Measurements from ENCODE around the gene FRMD4B.
"Not testable (repeated sequence)": the region's sequence is repeated elsewhere in the genome, so short reads cannot be mapped to it uniquely, and the experiment has no call there.

The FRMD4B gene

DNA sequence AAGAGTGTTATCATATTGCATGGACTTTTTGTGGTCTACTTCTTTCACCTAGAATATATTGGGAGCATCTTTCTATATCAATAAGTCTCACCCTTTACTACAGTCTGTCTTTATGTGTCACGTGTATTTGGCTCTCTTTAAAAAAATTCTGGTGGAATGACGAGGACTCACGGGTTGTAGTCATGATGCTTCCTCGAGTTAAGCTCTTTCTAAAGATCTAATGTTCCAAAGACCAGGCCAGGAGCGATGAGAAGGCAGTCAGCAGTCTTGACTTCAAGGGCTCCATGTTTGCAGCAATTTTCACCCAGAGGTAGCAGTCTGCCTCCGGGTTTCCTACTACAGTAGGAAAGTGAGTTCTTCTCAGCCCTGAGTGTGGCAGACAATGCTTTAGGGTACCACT lies 88.9 kb downstream of the FRMD4B start:
- no peaks in the 10 kb centered on the region for H3K27me3 Mint-ChIP-seq
- intact Hi-C loops (cut with micrococcal nuclease): no loop called here
- H3K4me3 Mint-ChIP-seq: no peak overlapping the region
- H3K27ac Mint-ChIP-seq: no peak overlapping the region
- peaks cover 98% of the 10 kb centered on the region for H3K36me3 Mint-ChIP-seq (ENCODE audit: low read depth)
- no peaks in the 10 kb centered on the region for H3K9me3 Mint-ChIP-seq
- peaks cover 11% of the 10 kb centered on the region for H3K4me1 Mint-ChIP-seq (ENCODE audit: low read depth)

DNA sequence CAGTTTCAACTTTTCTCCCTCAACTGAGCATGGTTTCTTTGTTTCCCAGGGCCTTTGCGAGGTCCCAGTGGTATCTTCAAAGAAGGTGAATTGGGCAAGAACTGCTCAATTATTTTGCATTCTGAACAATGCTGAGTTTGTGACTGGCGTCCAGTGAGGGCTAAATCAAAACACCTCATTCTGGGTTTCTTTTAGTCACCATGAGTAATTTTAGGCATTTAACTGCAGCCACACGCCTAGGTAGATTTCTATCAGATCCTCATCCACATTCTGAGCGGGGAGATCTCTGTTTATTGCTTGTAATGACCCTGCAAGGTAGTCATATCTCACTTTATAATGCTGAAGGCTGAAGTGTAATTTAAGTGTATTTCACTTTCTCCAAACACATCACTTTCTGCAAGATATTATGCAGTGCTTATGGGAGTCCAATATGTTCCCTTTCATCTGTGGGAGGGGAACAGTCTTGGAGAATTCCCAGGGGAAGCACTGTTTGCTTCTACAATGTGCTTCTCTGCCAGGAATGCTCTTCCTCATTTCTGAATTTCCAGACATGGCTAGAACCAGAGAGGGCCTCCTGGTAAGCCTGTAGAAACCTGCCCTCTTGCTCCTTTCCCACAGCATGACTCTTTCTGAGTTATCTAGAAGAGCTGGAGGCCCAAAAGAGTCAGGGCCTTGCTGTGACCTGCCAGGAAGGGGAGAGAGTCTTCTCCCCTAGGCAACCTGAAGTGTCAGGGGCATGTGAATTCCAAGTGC lies 91.7 kb downstream of the FRMD4B start:
- intact Hi-C loops (cut with micrococcal nuclease): no loop called here
- peaks cover 99% of the 10 kb centered on the region for H3K36me3 Mint-ChIP-seq (ENCODE audit: low read depth)
- H3K27me3 Mint-ChIP-seq: no peaks in the 10 kb centered on the region
- no peaks in the 10 kb centered on the region for H3K9me3 Mint-ChIP-seq
- no peak overlapping the region for H3K4me3 Mint-ChIP-seq
- no peak overlapping the region for H3K27ac Mint-ChIP-seq
- peaks cover 11% of the 10 kb centered on the region for H3K4me1 Mint-ChIP-seq (ENCODE audit: low read depth)

DNA sequence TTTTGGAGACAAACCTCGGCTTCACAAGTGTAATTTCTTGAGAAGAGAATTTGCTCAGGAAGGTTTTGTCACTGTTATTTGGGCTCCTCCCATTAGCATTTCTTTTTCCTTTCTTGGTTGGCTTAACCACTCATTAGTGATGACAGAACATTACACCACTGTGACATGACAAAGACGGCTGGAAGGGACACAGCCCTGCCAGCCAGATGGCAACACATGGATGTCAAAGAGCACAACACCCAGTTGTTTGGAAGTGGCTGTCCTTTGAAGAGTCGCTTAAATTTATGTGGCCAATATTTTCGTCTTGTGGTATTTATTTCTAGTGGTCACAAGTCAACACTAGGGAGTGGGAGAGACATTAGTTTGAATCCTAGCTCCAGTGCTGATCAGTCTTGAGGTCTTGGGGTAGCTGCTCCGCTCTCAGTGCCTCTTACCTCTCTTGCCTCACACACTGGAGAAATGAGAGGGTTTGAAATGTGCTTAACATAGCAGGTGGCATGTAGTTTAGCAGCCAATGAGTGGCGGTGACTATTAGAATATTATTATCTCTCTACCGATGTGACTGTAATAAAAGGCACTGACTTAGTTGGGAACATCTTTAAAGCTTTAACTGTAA lies 92.8 kb downstream of the FRMD4B start:
- Mint-ChIP-seq H3K36me3 (ENCODE audit: low read depth) (peaks cover 99% of the 10 kb centered on the region), H3K27ac (no peak overlapping the region), H3K4me3 (no peak overlapping the region), H3K4me1 (ENCODE audit: low read depth) (peaks cover 5% of the 10 kb centered on the region), H3K9me3 (no peaks in the 10 kb centered on the region), H3K27me3 (no peaks in the 10 kb centered on the region)
- intact Hi-C loops (cut with micrococcal nuclease): no loop called here

DNA sequence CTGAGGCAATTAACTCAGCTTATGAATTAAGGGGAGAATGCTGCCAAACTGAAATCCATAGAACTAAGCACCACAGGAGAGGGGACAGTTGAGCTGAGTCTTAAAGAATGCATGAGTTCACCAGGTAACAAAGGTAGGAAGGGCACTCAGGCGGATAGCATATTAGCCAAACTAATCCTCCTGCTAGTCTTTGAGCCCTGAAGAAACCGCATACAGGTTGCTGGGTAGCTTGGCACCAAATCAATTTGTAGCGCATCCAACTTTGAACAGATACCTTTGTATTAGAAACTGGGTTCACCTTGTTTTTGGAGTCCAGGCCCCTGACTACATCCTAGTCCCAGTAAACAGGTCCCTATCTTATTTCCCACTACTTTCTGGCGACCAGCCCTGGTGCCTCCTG lies 93.7 kb downstream of the FRMD4B start:
- Mint-ChIP-seq H3K4me3 (no peak overlapping the region), H3K27ac (no peak overlapping the region), H3K4me1 (ENCODE audit: low read depth) (peaks cover 5% of the 10 kb centered on the region), H3K9me3 (no peaks in the 10 kb centered on the region), H3K27me3 (no peaks in the 10 kb centered on the region), H3K36me3 (ENCODE audit: low read depth) (peaks cover 99% of the 10 kb centered on the region)
- intact Hi-C loops (cut with micrococcal nuclease): no loop called here

DNA sequence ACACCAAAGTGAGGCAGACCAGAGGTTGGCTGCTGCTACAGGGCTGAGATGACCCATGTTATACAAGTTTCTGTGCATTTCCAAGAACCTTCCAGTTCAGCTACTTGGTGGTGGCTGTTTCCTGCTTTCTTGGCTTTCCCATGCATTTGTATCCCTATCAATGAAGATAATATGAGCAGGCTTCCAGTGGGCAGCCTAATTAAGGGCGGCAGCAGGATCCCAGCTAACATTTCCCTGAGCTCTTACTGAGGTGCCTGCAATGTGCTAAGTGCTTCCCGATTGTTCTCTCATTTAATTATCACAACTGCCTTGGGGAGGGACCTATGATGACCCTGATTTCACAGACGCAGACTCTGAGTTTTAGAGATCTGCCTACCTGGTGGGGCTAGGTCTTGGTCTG lies 95.5 kb downstream of the FRMD4B start:
- no peaks in the 10 kb centered on the region for H3K27me3 Mint-ChIP-seq
- H3K4me3 Mint-ChIP-seq: no peak overlapping the region
- peaks cover 5% of the 10 kb centered on the region for H3K4me1 Mint-ChIP-seq (ENCODE audit: low read depth)
- H3K27ac Mint-ChIP-seq: no peak overlapping the region
- peaks cover 99% of the 10 kb centered on the region for H3K36me3 Mint-ChIP-seq (ENCODE audit: low read depth)
- intact Hi-C loops (cut with micrococcal nuclease): no loop called here
- no peaks in the 10 kb centered on the region for H3K9me3 Mint-ChIP-seq

DNA sequence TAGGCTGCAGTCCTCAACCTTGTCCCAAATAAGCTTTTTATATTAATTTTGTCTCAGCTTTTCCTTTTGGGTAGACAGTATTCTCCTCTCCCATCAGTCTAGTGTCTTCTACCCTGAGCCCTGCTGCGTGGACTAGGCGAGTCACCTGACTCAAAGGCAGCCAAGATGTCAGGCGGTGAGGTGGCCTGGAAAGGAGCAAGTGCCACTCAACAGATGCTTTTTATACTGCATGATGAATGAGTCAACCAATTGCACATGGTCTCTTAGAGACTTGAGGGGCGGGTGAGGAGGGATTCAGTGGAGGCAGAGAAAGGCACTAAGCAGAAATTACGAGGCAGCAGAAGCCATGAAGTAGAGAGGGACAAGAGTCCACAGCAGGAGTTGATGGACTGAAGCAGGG lies 95.9 kb downstream of the FRMD4B start:
- Mint-ChIP-seq H3K4me3 (no peak overlapping the region), H3K36me3 (ENCODE audit: low read depth) (peaks cover 99% of the 10 kb centered on the region), H3K9me3 (no peaks in the 10 kb centered on the region), H3K4me1 (ENCODE audit: low read depth) (peaks cover 5% of the 10 kb centered on the region), H3K27me3 (no peaks in the 10 kb centered on the region), H3K27ac (no peak overlapping the region)
- intact Hi-C loops (cut with micrococcal nuclease): no loop called here

DNA sequence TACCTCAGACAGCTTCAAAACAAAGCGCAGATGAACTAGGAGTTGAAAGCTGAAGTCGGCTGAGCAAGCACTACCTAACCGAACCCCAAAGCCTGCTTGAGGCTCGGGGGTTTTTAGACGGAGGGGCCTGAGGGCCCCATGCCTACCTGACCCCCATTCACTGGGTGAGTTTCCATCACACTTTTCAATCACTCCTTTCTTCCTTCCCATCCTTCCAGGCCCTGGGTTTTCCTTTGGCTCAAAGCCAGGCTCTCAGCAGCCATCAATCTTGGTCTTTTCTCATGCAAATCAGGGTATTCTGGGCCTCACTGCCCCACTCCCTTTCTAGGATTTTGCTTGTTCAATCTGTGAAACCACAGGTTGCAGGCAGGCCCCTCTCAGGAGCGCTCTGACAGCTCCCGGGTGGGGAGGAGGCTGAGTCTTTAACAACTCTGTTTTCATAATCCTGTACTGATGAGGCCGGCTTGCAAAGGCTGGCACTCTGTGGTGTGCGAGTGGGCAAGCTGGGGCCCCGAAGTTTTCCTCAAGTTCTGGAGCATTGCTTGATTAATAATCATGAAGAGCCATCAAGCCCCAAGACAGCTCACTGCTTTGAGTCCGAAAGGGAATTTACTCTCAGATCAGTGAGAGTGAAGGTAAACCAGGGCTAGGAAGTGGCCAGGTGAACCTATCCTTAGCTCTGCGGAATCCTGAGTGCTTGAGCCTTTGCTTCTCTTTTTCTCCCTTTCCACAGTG lies 97.6 kb downstream of the FRMD4B start:
- Mint-ChIP-seq H3K27ac (no peak overlapping the region), H3K4me3 (no peak overlapping the region)
- intact Hi-C loops (cut with micrococcal nuclease): no loop called here

DNA sequence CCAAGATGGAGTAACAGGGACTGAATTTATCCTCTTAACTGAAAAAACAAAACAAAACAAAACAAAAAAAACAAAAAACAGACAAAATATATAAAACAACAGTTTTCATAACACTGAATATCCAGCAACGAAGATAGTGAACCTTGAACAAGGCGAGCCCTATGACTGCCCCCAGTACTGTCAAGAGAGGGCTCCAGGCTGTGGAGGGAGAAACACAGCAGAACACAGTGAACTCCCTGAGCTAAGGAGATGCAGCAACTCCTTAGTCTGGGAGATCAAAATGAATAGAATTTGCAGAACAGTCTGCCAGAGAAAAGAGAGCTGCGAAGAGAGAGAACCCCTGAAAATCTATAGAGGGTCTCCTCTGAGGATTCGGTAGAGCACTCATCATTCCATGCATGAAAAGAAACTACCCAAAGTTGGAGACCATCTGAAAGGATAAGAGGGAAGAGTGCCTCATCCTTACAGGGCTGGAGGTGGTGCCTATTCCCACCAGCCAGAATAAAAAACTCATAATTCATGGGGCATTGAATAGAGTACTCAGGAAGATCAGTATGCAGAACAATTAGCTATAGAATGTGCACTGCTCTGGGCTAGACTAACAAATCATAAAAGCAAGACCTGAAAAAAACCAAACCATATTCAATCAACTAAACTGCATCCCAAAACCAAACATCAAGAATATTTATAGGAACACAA lies 101.8 kb downstream of the FRMD4B start:
- H3K9me3 Mint-ChIP-seq: no peaks in the 10 kb centered on the region
- no peaks in the 10 kb centered on the region for H3K27me3 Mint-ChIP-seq
- H3K27ac Mint-ChIP-seq: no peak overlapping the region
- no peak overlapping the region for H3K4me3 Mint-ChIP-seq
- H3K36me3 Mint-ChIP-seq (ENCODE audit: low read depth): peaks cover 90% of the 10 kb centered on the region
- H3K4me1 Mint-ChIP-seq (ENCODE audit: low read depth): peaks cover 5% of the 10 kb centered on the region
- intact Hi-C loops (cut with micrococcal nuclease): no loop called here

More for the DNA sequence above, 97.6 kb downstream of the FRMD4B start:
- Mint-ChIP-seq H3K9me3 (no peaks in the 10 kb centered on the region), H3K36me3 (ENCODE audit: low read depth) (peaks cover 99% of the 10 kb centered on the region), H3K4me1 (ENCODE audit: low read depth) (no peaks in the 10 kb centered on the region), H3K27me3 (no peaks in the 10 kb centered on the region)

DNA sequence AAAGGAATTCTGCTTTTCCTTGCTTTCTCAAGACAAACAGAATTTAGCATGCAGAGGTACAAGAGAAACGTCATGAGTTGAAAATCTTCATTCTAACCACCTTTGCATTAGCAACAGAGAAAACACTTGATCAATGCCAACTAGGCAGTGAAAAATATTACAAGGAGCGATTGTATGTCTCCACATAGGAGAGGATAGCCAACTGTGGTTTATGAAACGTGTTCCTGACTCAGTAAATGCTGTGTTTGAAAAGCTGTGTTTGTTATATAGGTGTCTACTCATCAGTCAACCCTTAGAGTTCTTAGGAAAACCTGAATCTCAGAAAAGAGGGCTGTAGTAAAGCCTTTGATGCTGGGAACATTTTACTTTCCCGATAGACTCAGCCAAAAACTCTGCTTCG lies 102.4 kb downstream of the FRMD4B start:
- Mint-ChIP-seq H3K4me1 (ENCODE audit: low read depth) (peaks cover 5% of the 10 kb centered on the region), H3K27ac (no peak overlapping the region), H3K9me3 (no peaks in the 10 kb centered on the region), H3K36me3 (ENCODE audit: low read depth) (peaks cover 90% of the 10 kb centered on the region), H3K4me3 (no peak overlapping the region), H3K27me3 (no peaks in the 10 kb centered on the region)
- intact Hi-C loops (cut with micrococcal nuclease): no loop called here

DNA sequence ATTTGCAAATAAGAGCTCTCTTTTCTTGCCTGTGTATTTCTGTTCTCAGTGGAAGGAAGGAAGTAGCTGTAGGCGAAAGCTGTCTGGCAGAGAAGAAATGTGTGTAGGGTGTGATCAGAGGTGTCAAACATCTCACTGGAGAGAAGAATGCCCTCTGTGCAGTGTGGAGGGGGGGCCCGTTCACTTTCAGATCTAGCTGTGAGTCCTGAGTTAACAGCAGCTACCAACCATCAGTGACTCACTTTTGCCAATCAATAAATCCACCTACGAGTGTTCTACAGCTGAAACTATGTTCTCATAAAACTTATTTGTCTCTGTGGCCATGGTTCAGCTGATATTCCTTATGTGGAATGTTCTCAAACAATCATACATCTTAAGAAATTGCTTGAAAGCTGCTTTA lies 103.7 kb downstream of the FRMD4B start:
- intact Hi-C loops (cut with micrococcal nuclease): no loop called here

DNA sequence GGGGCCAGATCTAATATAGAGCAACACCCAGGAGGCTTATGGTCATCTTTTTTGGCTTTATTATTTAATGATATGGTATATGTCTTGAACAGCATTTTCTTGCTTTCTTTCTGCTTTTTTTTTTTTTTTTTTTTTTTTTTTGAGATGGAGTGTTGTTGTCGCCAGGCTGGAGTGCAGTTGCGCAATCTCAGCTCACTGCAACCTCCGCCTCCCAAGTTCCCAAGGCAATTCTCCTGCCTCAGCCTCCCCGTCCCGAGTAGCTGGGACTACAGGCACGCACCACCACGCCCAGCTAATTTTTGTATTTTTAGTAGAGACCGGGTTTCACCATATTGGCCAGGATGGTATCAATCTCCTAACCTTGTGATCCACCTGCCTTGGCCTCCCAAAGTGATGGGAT lies 108.5 kb downstream of the FRMD4B start:
- H3K4me1 Mint-ChIP-seq (ENCODE audit: low read depth); H3K27me3 Mint-ChIP-seq; intact Hi-C loops (cut with micrococcal nuclease); H3K27ac Mint-ChIP-seq; H3K4me3 Mint-ChIP-seq; H3K9me3 Mint-ChIP-seq: not testable (repeated sequence)
- peaks cover 64% of the 10 kb centered on the region for H3K36me3 Mint-ChIP-seq (ENCODE audit: low read depth)

More for the DNA sequence above, 103.7 kb downstream of the FRMD4B start:
- Mint-ChIP-seq H3K27me3 (no peaks in the 10 kb centered on the region), H3K36me3 (ENCODE audit: low read depth) (peaks cover 88% of the 10 kb centered on the region), H3K4me3 (no peak overlapping the region), H3K27ac (no peak overlapping the region), H3K9me3 (no peaks in the 10 kb centered on the region), H3K4me1 (ENCODE audit: low read depth) (peaks cover 5% of the 10 kb centered on the region)

DNA sequence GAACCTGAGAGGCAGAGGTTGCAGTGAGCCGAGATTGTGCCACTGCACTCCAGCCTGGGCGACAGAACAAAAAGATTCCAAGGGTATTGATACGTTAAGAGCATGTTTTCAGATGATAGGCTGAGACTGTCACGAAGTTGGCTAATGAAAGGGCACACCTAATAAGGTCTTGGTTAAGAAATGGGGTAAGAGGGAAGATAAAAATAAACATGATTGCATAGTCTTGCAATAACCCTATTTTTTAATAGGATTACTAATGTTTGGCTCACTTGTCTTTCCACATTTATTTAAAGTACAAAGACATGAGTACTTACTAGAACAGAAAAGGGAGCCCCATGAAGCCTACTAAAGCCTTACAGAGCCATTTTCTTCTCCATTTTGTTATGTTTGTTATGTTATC lies 109.0 kb downstream of the FRMD4B start:
- Mint-ChIP-seq H3K4me3 (no peak overlapping the region), H3K9me3 (no peaks in the 10 kb centered on the region), H3K27ac (no peak overlapping the region), H3K36me3 (ENCODE audit: low read depth) (peaks cover 59% of the 10 kb centered on the region), H3K27me3 (no peaks in the 10 kb centered on the region), H3K4me1 (ENCODE audit: low read depth) (peaks cover under 1% of the 10 kb centered on the region)
- intact Hi-C loops (cut with micrococcal nuclease): no loop called here

DNA sequence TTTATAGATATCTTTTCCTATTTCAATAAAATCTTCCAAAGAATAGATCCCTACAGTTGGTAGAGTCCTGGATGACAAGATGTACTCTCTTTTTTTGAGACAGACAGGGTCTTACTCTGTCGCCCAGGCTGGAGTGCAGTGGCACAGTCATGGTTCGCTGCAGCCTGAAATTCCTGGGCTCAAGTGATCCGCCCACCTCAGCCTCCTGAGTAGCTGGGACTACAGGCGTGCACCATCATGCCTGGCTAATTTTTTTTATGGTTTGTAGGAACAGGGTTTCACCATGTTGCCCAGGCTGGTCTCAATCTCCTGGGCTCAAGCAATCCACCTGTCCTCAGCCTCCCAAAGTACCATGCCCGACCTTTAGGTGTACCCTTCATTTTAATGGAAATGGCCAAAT lies 109.7 kb downstream of the FRMD4B start:
- H3K9me3 Mint-ChIP-seq; H3K27me3 Mint-ChIP-seq; H3K27ac Mint-ChIP-seq; H3K4me1 Mint-ChIP-seq (ENCODE audit: low read depth); H3K4me3 Mint-ChIP-seq; intact Hi-C loops (cut with micrococcal nuclease): not testable (repeated sequence)
- peaks cover 60% of the 10 kb centered on the region for H3K36me3 Mint-ChIP-seq (ENCODE audit: low read depth)

DNA sequence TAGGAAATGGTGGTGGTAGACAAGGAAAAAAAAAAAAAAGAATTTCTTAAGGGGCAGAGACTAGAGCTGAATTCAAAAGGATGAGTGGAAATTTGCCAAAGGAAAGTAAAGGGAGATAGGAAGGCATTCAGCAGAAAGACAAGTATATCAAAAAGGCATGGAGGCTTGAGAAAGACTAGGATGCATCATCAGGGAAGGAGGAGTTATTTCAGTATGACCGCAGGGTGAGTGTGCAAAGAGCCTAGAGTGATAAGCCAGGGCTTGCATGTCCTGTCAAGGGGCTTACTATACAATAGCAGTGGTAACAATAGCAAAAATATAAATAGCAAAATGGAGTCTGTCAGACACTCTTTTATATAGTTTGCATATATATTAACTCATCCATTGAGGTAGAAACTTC lies 112.0 kb downstream of the FRMD4B start:
- Mint-ChIP-seq H3K36me3 (ENCODE audit: low read depth) (peaks cover 61% of the 10 kb centered on the region), H3K4me1 (ENCODE audit: low read depth) (no peaks in the 10 kb centered on the region), H3K27ac (no peak overlapping the region), H3K27me3 (no peaks in the 10 kb centered on the region), H3K9me3 (no peaks in the 10 kb centered on the region), H3K4me3 (no peak overlapping the region)
- intact Hi-C loops (cut with micrococcal nuclease): no loop called here
